ENCODE data around the gene DAB2IP. TPM values are rescaled to one million over a fixed set of nuclear protein-coding genes. Genes with fewer than 3 reads are reported as not detected.
A peak's percentile ranks its signal among the peaks of the same experiment; 100 is the strongest.
"Not testable (repeated sequence)": the region's sequence is repeated elsewhere in the genome, so short reads cannot be mapped to it uniquely, and the experiment has no call there.

Gene DAB2IP
- total RNA-seq, 4 donors from 2014 or later, result 35.2 to 56.4 (median 51.4) TPM

- DNase-seq (ENCODE audit: low spot score in 2 of 2), result no peak
- 39 to 52% methylated on average over 11 of the region's 11 CpGs for WGBS, 2 donors
- no peaks in the 10 kb centered on the region for H3K27me3 ChIP-seq
- TF ChIP-seq EP300 (IDR thresholded peaks at IDR 0.05), result peak in 1 of 2 donors; percentile 21
- TF ChIP-seq POLR2A (IDR thresholded peaks at IDR 0.05), result no peak
- TF ChIP-seq, protein P1, sequence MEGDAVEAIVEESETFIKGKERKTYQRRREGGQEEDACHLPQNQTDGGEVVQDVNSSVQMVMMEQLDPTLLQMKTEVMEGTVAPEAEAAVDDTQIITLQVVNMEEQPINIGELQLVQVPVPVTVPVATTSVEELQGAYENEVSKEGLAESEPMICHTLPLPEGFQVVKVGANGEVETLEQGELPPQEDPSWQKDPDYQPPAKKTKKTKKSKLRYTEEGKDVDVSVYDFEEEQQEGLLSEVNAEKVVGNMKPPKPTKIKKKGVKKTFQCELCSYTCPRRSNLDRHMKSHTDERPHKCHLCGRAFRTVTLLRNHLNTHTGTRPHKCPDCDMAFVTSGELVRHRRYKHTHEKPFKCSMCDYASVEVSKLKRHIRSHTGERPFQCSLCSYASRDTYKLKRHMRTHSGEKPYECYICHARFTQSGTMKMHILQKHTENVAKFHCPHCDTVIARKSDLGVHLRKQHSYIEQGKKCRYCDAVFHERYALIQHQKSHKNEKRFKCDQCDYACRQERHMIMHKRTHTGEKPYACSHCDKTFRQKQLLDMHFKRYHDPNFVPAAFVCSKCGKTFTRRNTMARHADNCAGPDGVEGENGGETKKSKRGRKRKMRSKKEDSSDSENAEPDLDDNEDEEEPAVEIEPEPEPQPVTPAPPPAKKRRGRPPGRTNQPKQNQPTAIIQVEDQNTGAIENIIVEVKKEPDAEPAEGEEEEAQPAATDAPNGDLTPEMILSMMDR (IDR thresholded peaks at IDR 0.05), result no peak
- peaks cover 0 to 11% (median 1%) of the 10 kb centered on the region in 4 donors for H3K4me1 ChIP-seq
- H3K4me3 ChIP-seq, result no peak overlapping the region
- no peaks in the 10 kb centered on the region for H3K9me3 ChIP-seq
- H3K27ac ChIP-seq, result no peak overlapping the region
- no peaks in the 10 kb centered on the region for H3K36me3 ChIP-seq
These were observed 38.3 kb upstream of the DAB2IP start for GRCh38 chr9:121613009-121613752.

- Histone ChIP-seq H3K36me3 (no peaks in the 10 kb centered on the region), H3K27me3 (no peaks in the 10 kb centered on the region), H3K4me3 (no peak overlapping the region), H3K9me3 (no peaks in the 10 kb centered on the region), H3K4me1 (peaks cover 0 to 11% (median 1%) of the 10 kb centered on the region in 4 donors), H3K27ac (no peak overlapping the region)
- no peak for DNase-seq (ENCODE audit: low spot score in 2 of 2)
- no peak for TF ChIP-seq EP300 (IDR thresholded peaks at IDR 0.05)
- TF ChIP-seq, protein P1 (IDR thresholded peaks at IDR 0.05), result no peak
- TF ChIP-seq POLR2A (IDR thresholded peaks at IDR 0.05), result no peak
- 80% methylated on average over 14 of the region's 14 CpGs for WGBS, 2 donors
These were observed 35.2 kb upstream of the DAB2IP start for GRCh38 chr9:121616123-121616755.

- Histone ChIP-seq H3K4me3 (no peak overlapping the region), H3K27ac (no peak overlapping the region), H3K36me3 (no peaks in the 10 kb centered on the region), H3K9me3 (no peaks in the 10 kb centered on the region), H3K27me3 (no peaks in the 10 kb centered on the region), H3K4me1 (peaks cover 0 to 10% (median 0%) of the 10 kb centered on the region in 4 donors)
- no peak for DNase-seq (ENCODE audit: low spot score in 2 of 2)
- 87 to 91% methylated on average over 9 of the region's 9 CpGs for WGBS, 2 donors
- no peak for TF ChIP-seq EP300 (IDR thresholded peaks at IDR 0.05)
These were observed 32.9 kb upstream of the DAB2IP start for GRCh38 chr9:121618504-121618903.

DNA sequence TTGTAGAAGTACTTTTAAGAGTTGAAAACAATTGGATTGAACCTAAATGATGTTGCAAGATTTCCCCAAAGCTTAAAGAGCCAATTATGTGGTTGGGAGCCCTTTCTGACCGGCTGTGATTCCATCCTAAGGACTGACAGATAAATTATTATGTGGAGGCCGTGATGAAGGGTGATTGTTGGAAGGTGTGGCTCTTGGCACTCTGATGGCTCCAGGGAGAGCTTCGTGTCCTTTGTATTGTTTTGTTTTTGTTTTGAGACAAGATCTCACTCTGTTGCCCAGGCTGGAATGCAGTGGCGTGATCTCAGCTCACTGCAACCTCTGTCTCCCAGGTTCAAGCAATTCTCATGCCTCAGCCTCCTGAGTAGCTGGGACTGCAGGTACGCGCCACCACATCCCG, 32.5 kb upstream of the DAB2IP start:
- Histone ChIP-seq H3K27ac (peak overlapping the region in 1 of 4 donors; percentile 29), H3K4me1 (peaks cover 0 to 10% (median 0%) of the 10 kb centered on the region in 4 donors)
- not testable (repeated sequence) for DNase-seq (ENCODE audit: low spot score in 2 of 2); H3K36me3 ChIP-seq; H3K27me3 ChIP-seq; H3K4me3 ChIP-seq; H3K9me3 ChIP-seq
- WGBS, 2 donors, result 83 to 84% methylated on average over 7 of the region's 7 CpGs

- WGBS, 2 donors, result 72 to 77% methylated on average over 11 of the region's 11 CpGs
- Histone ChIP-seq H3K36me3 (no peaks in the 10 kb centered on the region), H3K9me3 (no peaks in the 10 kb centered on the region), H3K27ac (peak overlapping the region in 1 of 4 donors; percentile 29), H3K4me1 (peaks cover 0 to 10% (median 0%) of the 10 kb centered on the region in 4 donors), H3K4me3 (no peak overlapping the region), H3K27me3 (no peaks in the 10 kb centered on the region)
- peak in 1 of 2 donors; percentile 25 for TF ChIP-seq EP300 (IDR thresholded peaks at IDR 0.05)
- TF ChIP-seq, protein P1 (IDR thresholded peaks at IDR 0.05), result no peak
- no peak for DNase-seq (ENCODE audit: low spot score in 2 of 2)
These were observed 31.7 kb upstream of the DAB2IP start for GRCh38 chr9:121619545-121620324.

GRCh38 chr9:121620325-121620673, 31.1 kb upstream of the DAB2IP start:
- TF ChIP-seq EP300 (IDR thresholded peaks at IDR 0.05), result no peak
- TF ChIP-seq, protein P1 (IDR thresholded peaks at IDR 0.05), result no peak
- no peak for TF ChIP-seq POLR2A (IDR thresholded peaks at IDR 0.05)
- no peak overlapping the region for H3K4me3 ChIP-seq
- no peaks in the 10 kb centered on the region for H3K27me3 ChIP-seq
- no peak overlapping the region for H3K27ac ChIP-seq
- 85 to 97% methylated on average over 3 of the region's 3 CpGs for WGBS, 2 donors
- no peak for DNase-seq (ENCODE audit: low spot score in 2 of 2)
- H3K36me3 ChIP-seq, result no peaks in the 10 kb centered on the region
- H3K9me3 ChIP-seq, result no peaks in the 10 kb centered on the region
- peaks cover 0 to 10% (median 0%) of the 10 kb centered on the region in 4 donors for H3K4me1 ChIP-seq

Measured in tibial nerve (tissue), 4 donors.